Body of pancreas (tissue), 4 donors: Measurements from ENCODE around the gene MAP2K5. TPM values are rescaled to one million over a fixed set of nuclear protein-coding genes. Genes with fewer than 3 reads are reported as not detected.

ENCODE experiments used
- ATAC-seq: fragments of 150-250 bp; one replicate; pipeline ENCODE4 v1.9.1; 2016
- DNase-seq, 4 donors: peaks; one replicate each; pipeline ENCODE4 v3.0.0-alpha.2; 2019
- H3K27ac ChIP-seq, 4 donors: fragments of 200-600 bp; sonication (generic); 1 replicate in 3 of 4; 2 replicates in 1 of 4; pipeline versions ENCODE4 v1.5.1 to v1.6.1; 2016 to 2019; ENCODE audit warnings: mild to moderate bottlenecking in 1 of 4, mixed read lengths in 1 of 4, moderate library complexity in 1 of 4
- H3K27me3 ChIP-seq, 2 donors: fragments of 200-600 bp; sonication (generic); one replicate each; pipeline ENCODE4 v1.6.0; 2016; ENCODE audit warnings: mild to moderate bottlenecking in 1 of 2
- H3K36me3 ChIP-seq, 2 donors: fragments of 200-600 bp; sonication (generic); replicated peaks in 1 of 2; 2 replicates each; pipeline ENCODE4 v1.5.1; 2016; ENCODE audit warnings: low read depth in 2 of 2; ENCODE audit not compliant: insufficient read depth in 1 of 2
- H3K4me1 ChIP-seq: fragments of 200-600 bp; sonication (generic); one replicate; pipeline ENCODE4 v1.6.0; 2016
- H3K4me3 ChIP-seq, 2 donors: fragments of 200-600 bp; sonication (generic); 1 replicate in 1 of 2; 2 replicates in 1 of 2; pipeline ENCODE4 v1.5.1; 2016 to 2019
- H3K9me3 ChIP-seq, 3 donors: fragments of 200-600 bp; sonication (generic); 1 replicate in 2 of 3; 2 replicates in 1 of 3; pipeline ENCODE4 v1.5.1; 2016
- POLR2A ChIP-seq, 3 donors: fragments of 450-650 bp; IDR thresholded peaks; one replicate each; pipeline ENCODE4 v1.6.1; 2016; ENCODE audit warnings: antibody characterized with exemption in 3 of 3, mild to moderate bottlenecking in 2 of 3
- WGBS, 2 donors: methylation state at CpG; one replicate each; pipeline ENCODE4 v1.1.5; 2017; 5-methylcytosine and 5-hydroxymethylcytosine counted together
- intact Hi-C: fragments of 100-400 bp; cut with DNase I; formaldehyde crosslinking; loops from one replicate; pipeline ENCODE4 v1.15.1; 2023
- total RNA-seq, 2 donors: library from RNA; depleted of rRNA; stranded (reverse); fragments of >200 nt; gene quantifications; one replicate each; pipeline ENCODE4 v1.1.0, GENCODE V29; 2016
- TF ChIP-seq, protein P1 (sequence below), 7 experiments: fragments of 450-650 bp in 4 of 7; fragments of 200-600 bp in 3 of 7; sonication (generic) in 3 of 7; IDR thresholded peaks; one replicate each; pipeline ENCODE4 v1.5.1; 2016 to 2019; ENCODE audit warnings: antibody characterized with exemption in 7 of 7

MAP2K5 gene
- total RNA-seq, 2 donors from 2014 or later = 2.6 to 10.9 TPM

DNA sequence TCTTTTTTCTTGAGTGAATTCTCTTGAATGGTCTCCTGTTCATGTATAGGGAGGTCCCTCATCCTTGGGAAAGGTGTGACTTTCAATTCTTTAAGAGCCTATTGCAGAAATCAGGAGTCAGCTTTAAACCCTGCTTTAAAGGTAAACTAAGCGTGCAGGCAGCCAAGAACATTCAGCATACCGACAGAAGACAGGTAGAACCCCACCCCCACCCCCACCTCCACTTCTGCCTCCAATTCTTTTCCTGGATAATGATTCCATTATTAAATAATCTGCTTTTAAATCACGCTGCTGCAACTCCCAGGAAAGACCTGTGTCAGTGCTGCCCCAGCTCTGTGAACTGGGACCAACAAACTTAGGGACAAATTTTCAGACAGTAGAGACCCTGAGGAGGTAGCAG, 233.5 kb downstream of the MAP2K5 start:
- ATAC-seq (no peak), DNase-seq (no peak)
- no peaks in the 10 kb centered on the region for H3K9me3 ChIP-seq
- WGBS, 2 donors = 88 to 90% methylated on average over 3 of the region's 3 CpGs
- no peaks in the 10 kb centered on the region for H3K27me3 ChIP-seq
- H3K36me3 ChIP-seq = no peaks in the 10 kb centered on the region
- H3K4me1 ChIP-seq = peaks cover 11% of the 10 kb centered on the region
- intact Hi-C loops = no loop called here
- H3K27ac ChIP-seq = no peak overlapping the region
- H3K4me3 ChIP-seq = no peak overlapping the region
- TF ChIP-seq, protein P1, sequence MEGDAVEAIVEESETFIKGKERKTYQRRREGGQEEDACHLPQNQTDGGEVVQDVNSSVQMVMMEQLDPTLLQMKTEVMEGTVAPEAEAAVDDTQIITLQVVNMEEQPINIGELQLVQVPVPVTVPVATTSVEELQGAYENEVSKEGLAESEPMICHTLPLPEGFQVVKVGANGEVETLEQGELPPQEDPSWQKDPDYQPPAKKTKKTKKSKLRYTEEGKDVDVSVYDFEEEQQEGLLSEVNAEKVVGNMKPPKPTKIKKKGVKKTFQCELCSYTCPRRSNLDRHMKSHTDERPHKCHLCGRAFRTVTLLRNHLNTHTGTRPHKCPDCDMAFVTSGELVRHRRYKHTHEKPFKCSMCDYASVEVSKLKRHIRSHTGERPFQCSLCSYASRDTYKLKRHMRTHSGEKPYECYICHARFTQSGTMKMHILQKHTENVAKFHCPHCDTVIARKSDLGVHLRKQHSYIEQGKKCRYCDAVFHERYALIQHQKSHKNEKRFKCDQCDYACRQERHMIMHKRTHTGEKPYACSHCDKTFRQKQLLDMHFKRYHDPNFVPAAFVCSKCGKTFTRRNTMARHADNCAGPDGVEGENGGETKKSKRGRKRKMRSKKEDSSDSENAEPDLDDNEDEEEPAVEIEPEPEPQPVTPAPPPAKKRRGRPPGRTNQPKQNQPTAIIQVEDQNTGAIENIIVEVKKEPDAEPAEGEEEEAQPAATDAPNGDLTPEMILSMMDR (IDR thresholded peaks at IDR 0.05) = no peak
- no peak for TF ChIP-seq POLR2A (IDR thresholded peaks at IDR 0.05)

DNA sequence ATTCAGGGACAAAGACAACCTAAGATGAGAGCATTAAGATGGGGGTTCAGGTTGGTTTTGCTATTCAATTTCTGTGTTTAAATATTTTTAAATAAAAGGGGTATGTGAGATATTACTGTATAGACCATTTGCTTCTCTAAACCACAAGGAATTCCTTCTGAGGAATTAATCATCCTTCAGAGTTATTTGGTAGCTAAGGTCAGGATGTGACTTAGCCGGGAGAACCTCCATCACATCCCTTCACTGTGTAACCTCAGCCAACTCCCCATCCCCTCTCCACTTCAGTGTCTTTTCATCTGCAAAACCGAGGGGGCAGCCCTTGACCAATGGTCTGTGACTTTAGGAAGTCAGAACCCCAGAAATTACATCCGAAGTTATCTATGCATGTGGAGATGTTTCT, 234.1 kb downstream of the MAP2K5 start:
- intact Hi-C loops = no loop called here
- DNase-seq = no peak
- Histone ChIP-seq H3K27ac (no peak overlapping the region), H3K4me1 (peaks cover 5% of the 10 kb centered on the region), H3K27me3 (no peaks in the 10 kb centered on the region), H3K4me3 (no peak overlapping the region), H3K36me3 (no peaks in the 10 kb centered on the region), H3K9me3 (no peaks in the 10 kb centered on the region)
- ATAC-seq = no peak
- TF ChIP-seq, protein P1 (IDR thresholded peaks at IDR 0.05) = no peak
- no peak for TF ChIP-seq POLR2A (IDR thresholded peaks at IDR 0.05)
- WGBS, 2 donors = 82 to 86% methylated on average over 3 of the region's 3 CpGs

DNA sequence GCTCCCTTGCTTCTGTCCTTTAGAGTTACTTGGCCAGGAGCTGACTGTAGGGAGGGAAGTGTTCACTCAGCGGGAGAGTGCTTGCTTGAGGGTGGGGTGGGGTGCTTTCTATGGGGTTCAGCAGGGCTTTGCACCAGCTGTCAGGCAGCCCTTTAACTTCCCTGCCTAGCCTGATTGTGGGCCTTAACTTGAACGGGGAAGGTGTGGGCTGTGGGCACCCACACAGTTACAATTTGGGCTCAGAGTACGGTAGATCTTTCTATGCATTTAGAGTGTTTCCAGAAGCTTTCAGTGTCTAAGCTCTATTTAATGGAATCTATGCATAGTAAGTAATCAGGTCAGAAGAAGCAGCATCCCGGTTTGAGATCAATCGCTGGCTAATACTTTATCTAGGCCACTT, 234.6 kb downstream of the MAP2K5 start:
- H3K4me1 ChIP-seq = peaks cover 2% of the 10 kb centered on the region
- intact Hi-C loops = no loop called here
- H3K27me3 ChIP-seq = no peaks in the 10 kb centered on the region
- ATAC-seq (no peak), DNase-seq (no peak)
- H3K9me3 ChIP-seq = no peaks in the 10 kb centered on the region
- TF ChIP-seq POLR2A (IDR thresholded peaks at IDR 0.05) = no peak
- TF ChIP-seq, protein P1 (IDR thresholded peaks at IDR 0.05) = no peak
- no peaks in the 10 kb centered on the region for H3K36me3 ChIP-seq
- no peak overlapping the region for H3K27ac ChIP-seq
- no peak overlapping the region for H3K4me3 ChIP-seq
- 79 to 95% methylated on average over 5 of the region's 5 CpGs for WGBS, 2 donors

DNA sequence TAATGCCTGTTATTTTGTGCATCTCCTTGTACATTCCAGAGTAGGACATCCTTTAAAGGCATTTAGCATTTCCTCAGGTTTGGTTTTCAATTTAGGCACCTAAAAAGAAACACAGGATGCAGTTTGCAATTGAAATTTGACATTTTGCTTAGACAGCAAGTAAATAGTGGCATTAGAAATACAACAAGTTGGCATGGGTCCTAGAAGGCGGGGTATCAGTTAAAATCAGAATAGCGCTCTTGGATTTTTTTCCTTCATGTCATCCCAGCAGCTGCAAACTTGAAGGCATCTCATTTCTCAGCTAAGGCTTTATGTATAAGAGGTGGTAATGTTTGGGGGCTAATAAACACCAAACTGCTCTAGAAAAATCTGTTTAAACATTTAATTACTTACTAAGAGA, 235.3 kb downstream of the MAP2K5 start:
- TF ChIP-seq POLR2A (IDR thresholded peaks at IDR 0.05) = no peak
- TF ChIP-seq, protein P1 (IDR thresholded peaks at IDR 0.05) = no peak
- peaks cover 9% of the 10 kb centered on the region for H3K4me1 ChIP-seq
- no peaks in the 10 kb centered on the region for H3K36me3 ChIP-seq
- no peaks in the 10 kb centered on the region for H3K9me3 ChIP-seq
- no peak overlapping the region for H3K4me3 ChIP-seq
- DNase-seq = no peak
- intact Hi-C loops = no loop called here
- no peaks in the 10 kb centered on the region for H3K27me3 ChIP-seq
- 86 to 93% methylated on average over 2 of the region's 2 CpGs for WGBS, 2 donors
- no peak overlapping the region for H3K27ac ChIP-seq
- ATAC-seq = no peak

DNA sequence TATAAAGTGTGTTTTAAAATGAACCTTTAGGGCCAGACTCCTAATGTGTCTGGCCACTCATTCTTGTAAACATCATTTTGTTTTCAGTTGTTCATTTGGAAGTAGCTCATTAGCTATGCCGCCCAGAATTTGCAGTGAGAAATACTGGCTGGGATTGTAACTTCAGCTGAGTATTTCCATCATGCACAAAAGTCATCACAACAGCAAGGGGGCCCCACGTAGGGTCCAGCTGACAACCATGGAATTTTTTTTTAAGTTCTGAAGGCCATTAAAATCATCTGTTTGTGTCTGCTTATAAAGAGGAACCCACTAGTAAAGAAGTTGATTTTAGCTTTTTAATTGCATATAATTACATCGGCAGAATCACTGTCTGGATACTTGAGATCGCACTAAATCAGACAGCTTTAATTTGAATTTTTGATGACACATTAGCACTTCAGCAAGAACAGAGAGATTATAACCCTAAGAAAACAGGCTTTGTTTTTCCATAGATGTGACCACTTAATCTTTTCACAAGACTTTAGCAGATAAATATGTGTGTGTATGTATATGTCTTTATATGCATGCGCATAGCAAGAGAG, 236.6 kb downstream of the MAP2K5 start:
- no peak overlapping the region for H3K27ac ChIP-seq
- WGBS, 2 donors = 85 to 94% methylated on average over 5 of the region's 5 CpGs
- DNase-seq (no peak), ATAC-seq (no peak)
- peaks cover 13% of the 10 kb centered on the region for H3K4me1 ChIP-seq
- TF ChIP-seq, protein P1 (IDR thresholded peaks at IDR 0.05) = no peak
- TF ChIP-seq POLR2A (IDR thresholded peaks at IDR 0.05) = no peak
- H3K36me3 ChIP-seq = no peaks in the 10 kb centered on the region
- no peaks in the 10 kb centered on the region for H3K9me3 ChIP-seq
- H3K27me3 ChIP-seq = no peaks in the 10 kb centered on the region
- intact Hi-C loops = no loop called here
- no peak overlapping the region for H3K4me3 ChIP-seq
